Upper lobe of left lung (tissue), 4 donors: ENCODE measurements around the gene DHRS13.
"Not testable (repeated sequence)": the region's sequence is repeated elsewhere in the genome, so short reads cannot be mapped to it uniquely, and the experiment has no call there.

Experiments used
- EP300 ChIP-seq, 4 donors: sonication (generic); formaldehyde crosslinking; IDR thresholded peaks; one replicate each; pipeline ENCODE4 v1.5.1; 2017; ENCODE audit warnings: antibody characterized with exemption in 4 of 4, control low read depth in 2 of 4
- POLR2A ChIP-seq, 4 donors: fragments of 450-650 bp; IDR thresholded peaks; one replicate each; pipeline ENCODE4 v1.5.1; 2016 to 2017; ENCODE audit warnings: antibody characterized with exemption in 4 of 4, mild to moderate bottlenecking in 2 of 4
- POLR2AphosphoS5 ChIP-seq, 2 donors: sonication (generic); formaldehyde crosslinking; IDR thresholded peaks; one replicate each; pipeline ENCODE4 v1.5.1; 2017; ENCODE audit warnings: antibody characterized with exemption in 2 of 2
- TF ChIP-seq, protein P1 (sequence below), 6 experiments: fragments of 450-650 bp in 4 of 6; fragments of 200-600 bp in 2 of 6; sonication (generic) in 2 of 6; IDR thresholded peaks; one replicate each; pipeline ENCODE4 v1.5.1; 2016 to 2019; ENCODE audit warnings: antibody characterized with exemption in 6 of 6

GRCh38 chr17:28893248-28894183 is 9.4 kb downstream of the DHRS13 start:
- not testable (repeated sequence) for TF ChIP-seq POLR2A, POLR2AphosphoS5, EP300 (IDR thresholded peaks at IDR 0.05)
- TF ChIP-seq, protein P1, sequence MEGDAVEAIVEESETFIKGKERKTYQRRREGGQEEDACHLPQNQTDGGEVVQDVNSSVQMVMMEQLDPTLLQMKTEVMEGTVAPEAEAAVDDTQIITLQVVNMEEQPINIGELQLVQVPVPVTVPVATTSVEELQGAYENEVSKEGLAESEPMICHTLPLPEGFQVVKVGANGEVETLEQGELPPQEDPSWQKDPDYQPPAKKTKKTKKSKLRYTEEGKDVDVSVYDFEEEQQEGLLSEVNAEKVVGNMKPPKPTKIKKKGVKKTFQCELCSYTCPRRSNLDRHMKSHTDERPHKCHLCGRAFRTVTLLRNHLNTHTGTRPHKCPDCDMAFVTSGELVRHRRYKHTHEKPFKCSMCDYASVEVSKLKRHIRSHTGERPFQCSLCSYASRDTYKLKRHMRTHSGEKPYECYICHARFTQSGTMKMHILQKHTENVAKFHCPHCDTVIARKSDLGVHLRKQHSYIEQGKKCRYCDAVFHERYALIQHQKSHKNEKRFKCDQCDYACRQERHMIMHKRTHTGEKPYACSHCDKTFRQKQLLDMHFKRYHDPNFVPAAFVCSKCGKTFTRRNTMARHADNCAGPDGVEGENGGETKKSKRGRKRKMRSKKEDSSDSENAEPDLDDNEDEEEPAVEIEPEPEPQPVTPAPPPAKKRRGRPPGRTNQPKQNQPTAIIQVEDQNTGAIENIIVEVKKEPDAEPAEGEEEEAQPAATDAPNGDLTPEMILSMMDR (IDR thresholded peaks at IDR 0.05), result not testable (repeated sequence)
